NOMO-1 treated with DMSO at 0.1 percent for 48 hours (cell line): ENCODE data around the gene R3HDM1.
"Not testable (repeated sequence)": the region's sequence is repeated elsewhere in the genome, so short reads cannot be mapped to it uniquely, and the experiment has no call there.

ENCODE experiments used
- DNase-seq: peaks from one replicate; lab custom pipeline; 2025; ENCODE audit not compliant: unreplicated experiment; lab: John Stamatoyannopoulos, UW

R3HDM1 gene

DNA sequence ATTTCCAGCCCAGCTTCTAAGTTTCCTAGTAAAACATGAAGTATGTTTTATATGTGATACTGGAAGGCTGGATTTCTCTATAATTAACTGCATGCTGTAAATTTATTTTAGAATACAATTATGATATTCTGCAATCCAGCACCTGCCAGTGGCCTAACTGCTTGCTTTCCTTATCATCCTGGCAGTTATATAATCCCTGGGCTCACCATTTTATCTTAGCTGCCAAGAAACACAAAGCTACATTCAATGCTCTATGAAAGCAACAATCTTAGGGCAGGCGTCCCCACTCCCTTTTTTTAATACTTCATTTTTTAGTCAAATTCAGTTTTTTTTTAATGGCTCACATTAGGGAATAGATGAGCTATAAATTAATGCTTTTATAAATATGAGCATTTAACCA lies 172.0 kb downstream of the R3HDM1 start:
- DNase-seq, result no peak

DNA sequence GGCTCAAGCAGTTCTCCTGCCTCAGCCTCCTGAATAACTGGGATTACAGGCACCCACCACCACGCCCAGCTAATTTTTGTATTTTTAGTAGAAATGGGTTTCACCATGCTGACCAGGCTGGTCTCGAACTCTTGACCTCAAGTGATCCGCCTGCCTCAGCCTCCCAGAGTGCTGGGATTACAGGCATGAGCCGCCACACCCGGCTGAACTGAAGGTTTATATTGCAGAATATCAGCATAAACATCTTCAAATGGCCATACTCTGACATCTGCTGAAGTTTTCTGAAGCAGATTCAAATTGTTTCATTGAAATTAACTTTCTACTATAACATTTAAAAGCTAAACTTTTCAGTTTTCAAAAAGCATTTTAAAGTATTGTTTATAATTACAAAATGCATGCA lies 172.8 kb downstream of the R3HDM1 start:
- not testable (repeated sequence) for DNase-seq

DNA sequence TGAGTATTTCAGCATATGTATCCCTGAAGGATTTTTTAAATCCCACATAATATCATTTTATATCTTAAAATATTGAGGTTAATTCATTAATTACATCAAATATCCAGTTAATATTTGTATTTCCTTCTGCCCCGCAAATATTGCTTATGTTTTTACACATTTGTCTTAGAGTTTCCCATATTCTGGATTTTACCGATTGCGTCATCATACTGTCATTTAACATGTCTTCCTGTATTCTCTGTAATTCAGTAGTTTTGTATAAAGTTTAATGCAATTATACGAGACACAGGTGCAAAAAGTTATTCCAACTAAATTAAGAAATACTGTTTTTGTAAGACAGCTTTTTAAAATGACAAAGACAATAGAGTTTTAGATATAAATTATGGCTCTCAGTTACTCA lies 176.9 kb downstream of the R3HDM1 start:
- DNase-seq, result no peak

DNA sequence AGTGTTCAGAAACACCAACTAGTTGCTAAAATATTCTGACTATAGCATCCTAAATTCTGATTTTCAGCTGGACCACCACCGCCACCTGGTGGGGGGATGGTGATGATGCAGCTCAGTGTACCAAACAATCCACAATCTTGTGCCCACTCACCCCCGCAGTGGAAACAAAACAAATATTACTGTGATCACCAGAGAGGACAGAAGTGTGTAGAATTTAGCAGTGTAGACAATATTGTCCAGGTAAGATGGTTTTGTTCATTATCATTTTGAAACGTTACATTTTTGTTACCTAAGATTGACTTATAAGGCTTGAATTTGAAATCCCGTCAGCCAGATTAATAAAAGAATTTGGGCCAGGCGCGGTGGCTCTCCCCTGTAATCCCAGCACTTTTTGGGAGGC lies 178.7 kb downstream of the R3HDM1 start:
- peak; percentile 46 for DNase-seq

DNA sequence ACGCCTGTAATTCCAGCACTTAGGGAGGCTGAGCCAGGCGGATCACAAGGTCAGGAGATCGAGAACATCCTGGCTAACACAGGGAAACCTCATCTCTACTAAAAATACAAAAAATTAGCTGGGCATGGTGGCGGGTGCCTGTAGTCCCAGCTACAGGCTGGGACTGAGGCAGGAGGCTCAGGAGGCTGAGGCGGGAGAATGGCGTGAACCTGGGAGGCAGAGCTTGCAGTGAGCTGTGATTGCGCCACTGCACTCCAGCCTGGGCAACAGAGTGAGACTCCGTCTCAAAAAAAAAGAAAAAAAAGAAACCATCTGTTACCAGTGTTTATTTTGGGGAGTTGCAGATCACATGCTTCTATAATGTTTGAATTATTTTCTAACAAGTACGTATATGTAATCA lies 183.8 kb downstream of the R3HDM1 start:
- DNase-seq, result not testable (repeated sequence)

DNA sequence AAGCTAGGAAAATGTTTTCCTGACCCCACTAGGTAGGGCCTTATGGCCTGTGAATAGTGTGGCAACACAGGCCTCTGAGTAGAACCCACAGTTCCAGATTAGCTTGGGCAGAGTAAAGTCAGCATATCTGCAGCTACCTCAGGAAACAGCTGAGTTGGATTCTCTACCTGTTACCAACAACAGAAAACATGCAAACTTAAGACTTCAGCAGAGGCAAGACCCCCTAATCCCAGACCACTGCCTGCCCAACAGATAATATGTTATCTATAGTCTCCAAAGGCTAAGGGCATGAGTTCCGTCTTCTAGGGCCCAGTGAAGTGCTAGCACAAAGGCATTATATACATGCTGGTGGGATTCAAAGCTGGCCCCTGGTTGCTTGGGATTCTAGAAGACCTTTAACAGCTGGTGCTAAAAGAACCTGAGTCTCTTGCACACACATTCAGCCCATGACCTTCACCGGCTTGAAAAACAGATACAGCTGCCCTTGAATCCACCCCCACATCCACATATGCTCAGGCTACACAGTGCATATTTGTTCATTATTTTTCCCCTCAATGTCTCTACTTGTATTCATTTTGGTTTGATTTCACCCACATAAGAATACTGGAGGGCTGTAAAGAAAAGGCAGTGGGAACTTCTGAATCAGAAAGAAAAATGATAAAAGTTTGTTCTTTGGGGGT lies 196.9 kb downstream of the R3HDM1 start:
- no peak for DNase-seq

DNA sequence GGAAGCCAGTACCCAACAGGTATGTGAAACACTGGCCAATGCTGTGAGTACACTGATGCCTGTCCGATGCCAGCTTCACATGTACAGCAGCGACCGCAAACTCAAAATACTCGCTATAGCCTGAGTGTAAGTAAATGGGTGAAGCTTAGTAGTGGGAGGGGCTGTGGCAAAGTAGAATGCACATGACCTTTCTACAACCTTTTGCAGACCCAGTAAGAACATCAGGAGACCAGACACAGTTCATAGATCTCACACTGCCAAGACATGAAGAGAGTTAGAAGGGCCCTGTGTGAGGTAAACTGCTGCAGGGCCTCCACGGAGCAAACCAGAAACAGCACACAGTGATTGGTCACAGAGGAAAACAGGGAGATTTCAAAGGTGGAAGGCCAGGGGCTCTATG lies 201.3 kb downstream of the R3HDM1 start:
- no peak for DNase-seq

DNA sequence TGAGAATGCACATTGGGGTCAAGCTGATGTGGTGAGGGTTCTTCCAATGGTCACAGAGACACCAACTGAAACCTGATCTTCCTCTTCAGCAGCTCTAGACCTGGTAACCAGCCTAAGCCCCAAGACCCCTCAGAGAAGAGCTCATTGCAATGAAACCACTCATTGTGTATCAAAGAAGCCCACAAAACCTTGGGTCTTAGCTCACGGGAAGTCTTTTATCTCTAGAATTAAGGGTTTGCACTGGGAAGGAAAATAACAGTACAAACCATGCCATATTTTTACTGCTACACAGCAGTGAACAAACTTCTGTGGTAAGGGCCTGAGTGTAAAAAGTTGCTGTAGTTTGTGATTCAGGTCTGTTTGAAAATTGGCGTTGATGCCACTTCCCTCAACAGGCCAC lies 201.8 kb downstream of the R3HDM1 start:
- DNase-seq, result no peak

DNA sequence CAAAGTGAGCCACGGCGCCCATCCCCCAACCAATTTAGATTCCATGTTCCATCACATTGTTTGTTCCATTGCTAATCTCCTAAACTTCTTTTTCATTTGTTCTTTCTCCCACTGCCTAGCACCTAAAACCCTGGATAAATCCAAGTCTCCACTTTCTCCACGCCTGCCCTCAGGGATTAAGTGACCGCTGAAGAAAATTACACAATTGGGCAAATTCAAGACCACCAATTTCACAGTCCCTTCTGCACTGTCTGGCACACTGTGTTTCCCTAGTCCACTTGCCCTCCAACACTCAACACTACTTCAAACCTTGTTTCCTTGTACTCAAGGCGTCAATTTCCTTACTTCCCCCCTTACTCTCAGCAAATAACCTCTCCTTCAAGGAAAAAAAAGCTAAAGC lies 205.3 kb downstream of the R3HDM1 start:
- no peak for DNase-seq

DNA sequence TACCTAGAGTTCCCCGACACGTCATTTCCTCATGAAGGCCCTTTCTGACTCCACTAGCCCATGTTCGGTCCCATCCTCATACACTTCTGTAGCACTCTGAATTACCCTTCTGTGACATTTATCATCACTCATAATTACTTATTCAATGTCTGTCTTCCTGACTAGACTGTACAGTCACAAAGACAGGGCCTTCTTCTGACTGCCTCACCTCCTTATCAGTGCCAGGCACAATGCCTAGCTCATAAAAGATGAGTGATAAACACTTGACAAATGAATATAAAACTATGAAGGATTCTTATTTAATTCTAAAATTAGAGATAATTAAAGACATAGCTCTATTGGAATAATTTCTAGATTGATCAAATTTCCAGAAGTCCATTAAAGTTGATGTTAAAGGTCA lies 208.9 kb downstream of the R3HDM1 start:
- DNase-seq, result no peak

DNA sequence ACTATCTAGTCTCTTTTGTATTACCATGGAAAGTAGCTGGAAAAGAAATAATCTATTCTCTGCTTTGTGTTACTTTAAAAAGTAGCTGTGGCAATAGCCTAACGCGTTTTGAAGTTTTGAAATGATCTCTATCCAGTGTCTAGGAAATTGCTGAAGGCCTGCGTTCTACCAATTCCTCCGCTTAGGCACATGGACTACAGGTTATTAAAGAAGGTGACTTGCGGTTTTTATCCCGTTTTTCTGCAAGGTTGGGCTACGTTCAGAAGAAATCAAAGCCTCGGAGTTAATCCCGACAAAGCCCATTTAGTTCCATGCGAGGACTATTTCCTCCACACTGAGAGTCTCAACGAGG lies 209.7 kb downstream of the R3HDM1 start:
- DNase-seq, result no peak

DNA sequence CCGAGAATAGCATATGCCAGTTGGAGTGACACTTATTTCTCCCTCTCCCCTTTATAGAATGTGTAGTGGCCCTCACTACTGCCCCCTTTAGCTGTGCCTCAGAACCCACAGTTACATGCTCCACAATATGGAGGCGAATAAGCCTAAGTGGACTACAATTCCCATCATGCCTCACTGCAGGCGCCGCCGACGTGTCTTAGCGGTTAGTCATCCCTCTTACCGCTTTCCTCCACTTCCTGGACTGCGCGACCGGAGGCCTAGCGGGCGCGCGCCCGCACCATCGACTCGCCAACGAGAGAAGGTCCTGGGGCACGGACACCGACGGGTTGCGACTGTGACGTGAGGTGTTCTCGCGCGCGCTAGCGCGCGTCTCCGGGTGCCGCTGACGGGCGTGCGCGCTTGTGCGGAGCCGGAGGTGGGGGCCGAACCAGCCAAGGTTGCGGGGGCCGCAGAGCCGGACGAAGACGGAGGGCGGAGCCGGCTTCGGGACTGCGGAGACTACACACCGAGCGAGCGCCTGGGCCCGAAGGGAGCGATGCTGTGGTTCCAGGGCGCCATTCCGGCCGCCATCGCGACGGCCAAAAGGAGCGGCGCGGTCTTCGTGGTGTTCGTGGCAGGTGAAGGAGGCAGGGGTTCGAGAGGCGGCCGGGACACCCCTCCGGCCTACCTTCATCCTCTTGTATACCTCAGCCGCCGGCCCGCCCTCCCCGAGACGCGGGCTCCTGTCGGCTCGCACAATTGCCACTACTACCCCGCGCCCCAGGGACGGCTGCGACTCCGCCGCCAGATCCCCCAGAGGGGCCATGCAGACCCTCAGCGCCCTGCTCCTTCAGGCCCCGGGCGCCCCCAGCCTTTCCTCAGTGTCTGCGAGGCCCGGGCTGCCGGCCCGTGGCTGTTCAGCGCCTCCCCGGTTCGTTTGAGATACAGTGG lies 210.4 kb downstream of the R3HDM1 start, which contains the start of gene UBXN4:
Gene UBXN4, plus strand, starts transcription at position 461 of the 930 bp plus-strand sequence. Its CDS starts 75 bp downstream, at position 536.
- peak; percentile 98 for DNase-seq

DNA sequence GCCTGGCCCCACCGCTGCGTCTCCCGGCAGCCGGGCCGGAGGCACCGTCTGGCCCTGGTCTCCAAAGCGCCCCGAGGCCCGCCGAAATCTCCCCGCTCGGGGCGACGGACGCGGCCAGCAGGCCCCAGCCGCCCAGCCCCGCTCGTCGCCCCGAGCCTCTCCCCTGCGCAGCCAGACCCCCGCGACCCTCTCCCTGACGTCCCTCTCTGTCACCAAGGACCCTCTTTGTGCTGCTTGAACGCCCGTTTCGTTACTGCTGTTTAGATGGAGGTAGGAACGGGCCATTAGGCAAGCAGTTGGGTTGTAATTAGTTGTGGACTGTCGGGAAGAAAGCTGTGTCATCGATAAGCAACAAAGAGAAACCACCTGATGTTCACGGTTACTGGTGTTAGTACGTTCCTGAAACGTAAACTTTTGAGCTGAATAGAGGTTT lies 211.1 kb downstream of the R3HDM1 start:
- peak; percentile 69 for DNase-seq

DNA sequence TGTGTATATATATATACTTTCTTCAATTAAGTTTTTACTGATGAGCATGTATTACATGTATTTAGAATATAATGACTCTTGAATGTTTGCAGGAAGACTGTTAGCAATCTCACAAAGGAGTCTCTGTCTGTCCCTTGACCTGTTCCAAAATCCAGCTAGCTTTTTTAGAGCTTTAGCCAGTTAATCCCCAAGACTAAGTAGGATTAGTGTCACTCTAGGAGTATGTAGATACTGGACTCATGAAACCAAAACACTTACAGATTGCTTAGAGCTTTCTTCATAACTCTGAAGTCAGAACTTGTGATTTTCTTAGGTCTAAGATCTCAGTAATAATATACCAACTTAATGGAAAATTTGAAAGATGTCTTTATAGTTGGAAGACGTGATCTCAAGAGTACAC lies 212.6 kb downstream of the R3HDM1 start:
- DNase-seq, result no peak

DNA sequence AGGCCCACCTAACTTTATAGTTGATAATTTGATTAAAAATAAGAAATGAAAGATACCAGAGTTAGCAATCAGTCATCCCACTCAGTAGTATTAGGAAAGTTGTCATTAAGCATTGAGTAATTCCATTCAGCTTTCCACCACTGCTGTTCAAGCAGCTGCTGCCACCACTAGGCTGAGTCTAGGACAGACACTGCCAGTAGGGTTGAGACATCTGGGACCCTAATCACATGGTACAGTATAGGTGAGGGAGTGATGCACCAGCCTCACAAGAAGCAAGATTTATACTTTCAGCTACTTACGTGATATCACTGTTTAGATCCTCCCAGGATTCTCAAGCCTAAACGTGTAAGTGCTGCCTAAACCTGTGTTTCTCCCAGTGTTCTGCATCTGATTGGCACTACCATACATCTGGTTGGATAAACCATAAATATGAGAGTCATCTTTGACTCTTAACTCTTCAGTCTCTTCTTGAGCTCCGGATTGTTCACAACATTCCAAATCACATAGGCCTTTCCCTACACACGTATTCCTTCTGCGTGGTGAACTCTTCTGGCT lies 213.6 kb downstream of the R3HDM1 start:
- DNase-seq, result peak; percentile 7

DNA sequence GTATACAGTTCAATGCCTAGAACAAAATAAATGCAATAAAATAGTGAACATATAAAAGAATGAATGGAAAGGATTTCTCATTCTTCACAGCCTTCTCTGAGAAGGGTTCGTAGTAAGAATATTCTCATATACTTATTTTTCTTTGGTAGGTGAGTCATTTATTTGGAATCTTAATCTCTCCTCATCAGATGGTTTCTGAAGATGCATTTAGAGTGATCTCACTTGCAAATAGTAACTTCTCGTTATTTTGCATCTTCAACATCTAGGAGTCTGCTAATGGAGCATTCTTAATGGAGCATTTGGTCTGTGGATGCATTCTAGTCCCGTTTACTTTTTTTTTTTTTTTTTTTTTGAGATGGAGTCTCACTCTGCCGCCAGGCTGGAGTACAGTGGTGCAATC lies 214.3 kb downstream of the R3HDM1 start:
- DNase-seq, result no peak

DNA sequence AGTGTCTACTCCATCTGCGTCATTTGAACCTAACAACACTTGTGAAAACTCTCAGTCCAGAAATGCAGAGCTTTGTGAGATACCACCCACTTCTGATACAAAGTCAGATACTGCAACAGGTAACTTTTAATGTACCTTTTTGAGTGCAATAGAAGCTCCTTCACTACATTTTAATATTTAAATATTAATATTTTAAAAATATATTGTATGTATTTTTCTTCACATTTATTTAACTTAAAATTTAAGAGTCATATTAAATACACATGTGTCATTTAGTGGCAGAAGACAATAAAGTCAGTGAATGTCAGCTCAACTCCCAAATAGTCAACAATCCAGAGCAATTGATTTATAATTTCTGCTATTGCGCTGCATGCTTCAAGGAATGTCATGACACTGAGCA lies 224.3 kb downstream of the R3HDM1 start:
- DNase-seq, result no peak

DNA sequence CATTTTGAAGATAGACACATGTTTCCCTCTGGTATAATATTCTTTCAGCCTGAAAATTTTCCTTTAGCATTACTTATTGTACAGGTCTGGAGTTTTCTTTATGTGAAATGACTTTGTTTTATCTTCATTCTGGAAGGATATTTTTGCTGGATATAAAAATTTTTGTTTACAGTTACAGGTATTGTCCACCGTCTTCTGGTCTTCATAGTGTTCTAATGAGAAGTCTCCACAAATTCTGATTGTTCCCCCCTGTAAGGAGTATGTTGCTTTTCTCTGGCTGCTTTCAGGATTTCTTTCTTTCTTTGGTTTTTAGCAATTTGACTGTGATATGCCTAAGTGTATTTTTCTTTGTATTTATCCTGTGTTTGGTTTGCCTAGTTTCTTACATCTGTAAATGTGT lies 225.4 kb downstream of the R3HDM1 start:
- no peak for DNase-seq

DNA sequence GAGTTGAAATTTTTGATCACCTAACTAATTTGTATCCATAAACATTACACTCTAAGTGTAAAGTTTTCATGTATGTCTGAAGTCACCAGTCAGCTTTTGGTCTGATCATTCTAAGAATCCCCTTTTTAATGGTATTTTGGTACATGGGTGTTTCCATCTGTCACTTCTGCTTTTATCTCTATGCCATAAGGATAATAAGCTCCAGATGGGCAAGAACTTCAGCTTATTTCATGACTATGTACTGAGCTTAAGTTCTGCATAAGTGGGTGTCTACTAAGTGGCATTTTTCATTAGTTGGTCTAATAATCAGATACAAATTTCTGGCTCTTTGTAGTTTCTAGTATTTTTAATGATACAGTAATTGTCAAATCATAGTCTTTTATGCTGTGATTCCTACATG lies 230.7 kb downstream of the R3HDM1 start:
- no peak for DNase-seq

DNA sequence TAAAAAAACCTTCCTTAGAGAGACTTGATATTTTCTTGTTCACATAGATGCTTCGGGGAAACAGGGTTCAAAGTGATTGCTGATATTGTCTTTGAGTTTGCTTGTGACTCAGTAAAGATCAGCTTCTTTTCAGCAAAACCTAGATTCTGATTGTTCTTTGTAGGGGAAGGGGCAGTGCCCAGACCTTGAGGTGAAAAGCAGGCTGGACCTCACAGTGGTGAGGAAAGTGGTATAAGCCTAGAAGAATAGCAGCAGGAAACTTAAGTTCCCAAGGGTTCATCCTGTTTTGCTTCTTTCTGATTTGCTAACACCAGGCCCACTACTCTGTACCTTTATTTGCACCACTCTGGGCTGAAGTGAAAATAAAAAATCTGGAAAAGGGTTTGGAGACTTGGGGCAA lies 231.2 kb downstream of the R3HDM1 start:
- DNase-seq, result no peak

DNA sequence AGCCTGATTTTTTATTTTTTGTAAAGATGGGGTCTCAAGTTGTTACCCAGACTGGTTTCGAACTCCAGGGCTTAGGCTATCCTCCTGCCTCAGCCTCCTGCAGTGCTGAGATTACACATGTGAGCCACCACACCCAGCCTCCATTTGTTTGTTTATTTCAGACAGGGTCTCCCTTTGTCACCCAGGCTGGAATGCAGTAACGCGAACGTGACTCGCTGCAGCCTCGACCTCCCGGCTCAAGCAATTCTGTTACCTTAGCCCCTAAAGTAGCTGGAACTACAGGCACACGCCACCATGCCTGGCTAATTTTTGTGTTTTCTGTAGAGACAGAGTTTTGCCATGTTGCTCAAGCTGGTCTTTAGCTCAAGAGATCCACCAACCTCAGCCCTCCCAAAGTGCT lies 237.6 kb downstream of the R3HDM1 start:
- no peak for DNase-seq

DNA sequence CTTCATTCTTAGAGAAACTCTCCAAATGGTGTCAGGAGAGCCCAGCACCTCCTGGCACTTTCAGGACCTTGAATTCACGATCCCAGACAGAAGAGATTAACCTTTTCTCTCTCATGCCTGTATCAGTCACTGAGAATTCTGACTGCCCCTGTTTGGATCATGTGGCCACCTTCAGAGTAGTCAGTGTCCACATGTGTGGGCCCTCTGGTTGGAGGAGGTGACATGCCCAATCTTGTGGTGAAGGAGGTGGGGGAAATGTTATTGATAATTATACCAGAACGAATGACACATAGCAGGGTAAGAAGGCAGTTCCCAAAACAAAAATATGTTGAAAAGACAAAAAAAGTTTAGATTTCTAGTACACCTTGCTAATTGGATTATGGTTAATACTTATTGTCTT lies 242.0 kb downstream of the R3HDM1 start:
- no peak for DNase-seq
